ENCODE results near the gene RAB3D. TPM values are rescaled to one million over a fixed set of nuclear protein-coding genes. Genes with fewer than 3 reads are reported as not detected.

Gene RAB3D
- total and polyA plus RNA-seq, 10 of the 15 experiments (the other 5 are each of a cell fraction or from before 2014, with no cell fraction given), result 1.1 to 15.7 (median 6.2) TPM

DNA sequence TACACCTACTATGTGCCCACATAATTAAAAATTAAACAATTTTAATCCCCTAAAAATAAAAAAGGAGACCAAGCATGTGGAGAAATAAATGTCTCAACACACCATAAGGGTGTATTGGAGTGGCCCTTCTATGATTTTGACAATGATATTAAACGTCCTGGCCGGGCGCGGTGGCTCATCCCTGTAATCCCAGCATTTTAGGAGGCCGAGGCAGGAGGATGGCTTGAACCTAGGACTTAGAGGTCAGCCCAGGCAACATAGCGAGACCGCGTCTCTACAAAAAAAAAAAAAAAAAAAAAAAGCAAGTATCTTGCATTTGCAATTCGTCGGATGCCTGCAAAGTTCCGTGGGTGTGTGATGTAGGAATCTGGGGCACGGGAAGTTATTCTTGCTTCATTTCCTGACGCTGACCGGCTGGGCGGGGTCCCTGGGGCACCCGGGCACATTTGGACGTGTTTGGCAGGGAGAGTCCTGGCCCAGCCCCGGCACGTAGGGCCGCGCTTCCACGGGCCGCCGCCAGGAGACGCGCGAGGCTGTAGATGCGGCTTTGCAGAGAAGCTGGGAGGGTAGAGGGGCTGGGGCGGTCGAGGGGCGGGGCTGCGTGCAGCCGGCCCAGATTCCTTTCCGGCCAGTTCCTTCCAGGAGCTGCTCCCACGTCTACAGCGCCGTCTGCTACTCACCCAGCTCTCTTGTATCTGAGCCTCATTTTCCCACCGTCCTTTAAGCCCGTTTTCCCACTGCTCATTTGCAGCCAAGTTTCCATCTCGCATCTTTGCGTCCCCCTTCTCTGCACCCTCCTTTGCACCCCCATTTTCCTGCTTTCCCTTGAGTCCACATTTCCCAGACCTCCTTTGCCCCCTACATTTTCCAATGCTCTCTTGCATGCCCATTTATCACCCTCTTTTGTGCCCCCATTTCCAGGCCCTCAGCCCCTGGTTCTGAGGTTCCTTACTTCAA lies 45.7 kb downstream of the RAB3D start:
- Histone ChIP-seq H3K4me3 (peak overlapping the region; percentile 32; the same call in 1 of the 2 replicates), H3K4me1 (ENCODE audit: control insufficient read depth, insufficient read depth, low read length) (peaks cover 7% of the 10 kb centered on the region), H3K27ac (ENCODE audit: control insufficient read depth, insufficient read depth) (no peak overlapping the region), H3K27me3 (replicated peaks in 1 of 2; ENCODE audit: control insufficient read depth in 2 of 2, insufficient read depth in 2 of 2, low read length in 1 of 2) (no peaks in the 10 kb centered on the region), H3K9ac (ENCODE audit: control insufficient read depth, insufficient read depth, low read length) (no peak overlapping the region), H3K36me3 (ENCODE audit: control insufficient read depth in 2 of 2, insufficient read depth in 2 of 2, low read length in 1 of 2) (no peaks in the 10 kb centered on the region), H4K20me1 (ENCODE audit: control insufficient read depth, insufficient read depth) (no peaks in the 10 kb centered on the region), H3K4me2 (ENCODE audit: control insufficient read depth, insufficient read depth) (peak overlapping the region; percentile 94), H2AFZ (ENCODE audit: control insufficient read depth, low read depth, low read length) (peak overlapping the region; percentile 91), H3K9me3 (replicated peaks; ENCODE audit: control insufficient read depth, insufficient read depth, low read length) (no peaks in the 10 kb centered on the region), H3K79me2 (ENCODE audit: control insufficient read depth, insufficient read depth, low read length) (no peaks in the 10 kb centered on the region)
- ChIA-PET RAD21 (ENCODE audit: unreplicated experiment) (interaction anchor here (0.6 to 1.2 kb wide), 12 partner anchors 11 to 1662 kb away, joined by 3 to 27 read pairs (median 4); partner anchors contain the start of genes CCDC159, CNN1, ELOF1 and ODAD3), CTCF (interaction anchor here (0.6 to 5.2 kb wide), 15 partner anchors 10 to 189 kb away, joined by 3 to 51 read pairs (median 3); partner anchors contain the start of genes CCDC159, ODAD3, RAB3D and SWSAP1), POLR2A (interaction anchor here (0.5 to 1.4 kb wide), 4 partner anchors 46 to 176 kb away, joined by 3 to 8 read pairs (median 4); partner anchors contain the start of gene SWSAP1), SMC1A (ENCODE audit: uncharacterized antibody, unreplicated experiment) (interaction anchor here (0.5 to 4.1 kb wide), 9 partner anchors 9 to 189 kb away, joined by 3 to 40 read pairs (median 4); partner anchors contain the start of genes RAB3D and SWSAP1)
- intact Hi-C loops (cut with micrococcal nuclease; ENCODE audit: unreplicated experiment), result loop anchor here (2.0 to 5.0 kb wide), 3 partner anchors 87 to 189 kb away; partner anchors contain the start of genes ODAD3 and PRKCSH
- peak; percentile 59 for DNase-seq (ENCODE audit: low read depth, low spot score)
- in situ Hi-C loops (cut with MboI), result loop anchor here (10.0 kb wide), 1 partner anchor 181 kb away; no protein-coding TSS in a partner anchor
- no TSS peak for BruUV-seq (replicated peaks)
- no peak for FAIRE-seq
- ATAC-seq, result peak; percentile 99
- WGBS (ENCODE audit: insufficient coverage, insufficient replicate concordance, low lambda C conversion rate, missing lambda C conversion rate), result 3% methylated on average over 24 of the region's 41 CpGs
- TF ChIP-seq ZNF24 (IDR thresholded peaks at IDR 0.05), result 0 out of 2 replicates have a peak, but pooled peaks have one; percentile 31
- TF ChIP-seq RUNX3 (IDR thresholded peaks at IDR 0.05; ENCODE audit: low read length), result peak; percentile 31; the same call in 1 of the 2 replicates
- peak; percentile 35; the same call in 1 of the 2 replicates for TF ChIP-seq CHD2 (IDR thresholded peaks at IDR 0.05; ENCODE audit: borderline replicate concordance, low read depth, low read length)
- peak; percentile 44 to 70; a peak in 3 of 4 replicates for TF ChIP-seq BHLHE40 (IDR thresholded peaks at IDR 0.05; ENCODE audit: borderline replicate concordance in 1 of 2, low read depth in 2 of 2, low read length in 1 of 2)
- peak; percentile 48; the same call in 1 of the 2 replicates for TF ChIP-seq IKZF1 (conservative IDR thresholded peaks at IDR 0.05)
- TF ChIP-seq SMC3 (IDR thresholded peaks at IDR 0.05; ENCODE audit: borderline replicate concordance, low read length), result peak; percentile 94
- TF ChIP-seq, protein P1, sequence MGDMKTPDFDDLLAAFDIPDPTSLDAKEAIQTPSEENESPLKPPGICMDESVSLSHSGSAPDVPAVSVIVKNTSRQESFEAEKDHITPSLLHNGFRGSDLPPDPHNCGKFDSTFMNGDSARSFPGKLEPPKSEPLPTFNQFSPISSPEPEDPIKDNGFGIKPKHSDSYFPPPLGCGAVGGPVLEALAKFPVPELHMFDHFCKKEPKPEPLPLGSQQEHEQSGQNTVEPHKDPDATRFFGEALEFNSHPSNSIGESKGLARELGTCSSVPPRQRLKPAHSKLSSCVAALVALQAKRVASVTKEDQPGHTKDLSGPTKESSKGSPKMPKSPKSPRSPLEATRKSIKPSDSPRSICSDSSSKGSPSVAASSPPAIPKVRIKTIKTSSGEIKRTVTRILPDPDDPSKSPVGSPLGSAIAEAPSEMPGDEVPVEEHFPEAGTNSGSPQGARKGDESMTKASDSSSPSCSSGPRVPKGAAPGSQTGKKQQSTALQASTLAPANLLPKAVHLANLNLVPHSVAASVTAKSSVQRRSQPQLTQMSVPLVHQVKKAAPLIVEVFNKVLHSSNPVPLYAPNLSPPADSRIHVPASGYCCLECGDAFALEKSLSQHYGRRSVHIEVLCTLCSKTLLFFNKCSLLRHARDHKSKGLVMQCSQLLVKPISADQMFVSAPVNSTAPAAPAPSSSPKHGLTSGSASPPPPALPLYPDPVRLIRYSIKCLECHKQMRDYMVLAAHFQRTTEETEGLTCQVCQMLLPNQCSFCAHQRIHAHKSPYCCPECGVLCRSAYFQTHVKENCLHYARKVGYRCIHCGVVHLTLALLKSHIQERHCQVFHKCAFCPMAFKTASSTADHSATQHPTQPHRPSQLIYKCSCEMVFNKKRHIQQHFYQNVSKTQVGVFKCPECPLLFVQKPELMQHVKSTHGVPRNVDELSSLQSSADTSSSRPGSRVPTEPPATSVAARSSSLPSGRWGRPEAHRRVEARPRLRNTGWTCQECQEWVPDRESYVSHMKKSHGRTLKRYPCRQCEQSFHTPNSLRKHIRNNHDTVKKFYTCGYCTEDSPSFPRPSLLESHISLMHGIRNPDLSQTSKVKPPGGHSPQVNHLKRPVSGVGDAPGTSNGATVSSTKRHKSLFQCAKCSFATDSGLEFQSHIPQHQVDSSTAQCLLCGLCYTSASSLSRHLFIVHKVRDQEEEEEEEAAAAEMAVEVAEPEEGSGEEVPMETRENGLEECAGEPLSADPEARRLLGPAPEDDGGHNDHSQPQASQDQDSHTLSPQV (IDR thresholded peaks at IDR 0.05), result peak; percentile 57; the same call in 1 of the 2 replicates
- TF ChIP-seq POU2F2 (IDR thresholded peaks at IDR 0.05; ENCODE audit: borderline replicate concordance, low read depth, low read length), result 0 out of 3 replicates have a peak, but pooled peaks have one; percentile 18
- peak; percentile 22; the same call in 1 of the 2 replicates for TF ChIP-seq CREM (IDR thresholded peaks at IDR 0.05; ENCODE audit: low read depth)
- no peak for TF ChIP-seq IRF4 (IDR thresholded peaks at IDR 0.05; ENCODE audit: low read depth, low read length)
- TF ChIP-seq DPF2 (IDR thresholded peaks at IDR 0.05), result no peak
- TF ChIP-seq MEF2B (IDR thresholded peaks at IDR 0.05; ENCODE audit: partially characterized antibody, poor library complexity, severe bottlenecking), result peak; percentile 23
- TF ChIP-seq, protein P2, sequence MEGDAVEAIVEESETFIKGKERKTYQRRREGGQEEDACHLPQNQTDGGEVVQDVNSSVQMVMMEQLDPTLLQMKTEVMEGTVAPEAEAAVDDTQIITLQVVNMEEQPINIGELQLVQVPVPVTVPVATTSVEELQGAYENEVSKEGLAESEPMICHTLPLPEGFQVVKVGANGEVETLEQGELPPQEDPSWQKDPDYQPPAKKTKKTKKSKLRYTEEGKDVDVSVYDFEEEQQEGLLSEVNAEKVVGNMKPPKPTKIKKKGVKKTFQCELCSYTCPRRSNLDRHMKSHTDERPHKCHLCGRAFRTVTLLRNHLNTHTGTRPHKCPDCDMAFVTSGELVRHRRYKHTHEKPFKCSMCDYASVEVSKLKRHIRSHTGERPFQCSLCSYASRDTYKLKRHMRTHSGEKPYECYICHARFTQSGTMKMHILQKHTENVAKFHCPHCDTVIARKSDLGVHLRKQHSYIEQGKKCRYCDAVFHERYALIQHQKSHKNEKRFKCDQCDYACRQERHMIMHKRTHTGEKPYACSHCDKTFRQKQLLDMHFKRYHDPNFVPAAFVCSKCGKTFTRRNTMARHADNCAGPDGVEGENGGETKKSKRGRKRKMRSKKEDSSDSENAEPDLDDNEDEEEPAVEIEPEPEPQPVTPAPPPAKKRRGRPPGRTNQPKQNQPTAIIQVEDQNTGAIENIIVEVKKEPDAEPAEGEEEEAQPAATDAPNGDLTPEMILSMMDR (IDR thresholded peaks at IDR 0.05 in 2 of 3, conservative IDR thresholded peaks at IDR 0.05 in 1 of 3; ENCODE audit: control insufficient read depth in 2 of 3, extremely low read depth in 1 of 3, insufficient read depth in 1 of 3, low read depth in 3 of 3, low read length in 3 of 3), result peak; percentile 91 to 100 (median 96)
- TF ChIP-seq SP1 (IDR thresholded peaks at IDR 0.05; ENCODE audit: low read depth, low read length), result peak; percentile 41
- TF ChIP-seq TCF3 (IDR thresholded peaks at IDR 0.05; ENCODE audit: borderline replicate concordance, insufficient read depth, low read depth, low read length), result 0 out of 2 replicates have a peak, but pooled peaks have one; percentile 20

Measured in GM12878 (cell line).